HepG2 (cell line): ENCODE results near the gene CMTM4. TPM values are rescaled to one million over a fixed set of nuclear protein-coding genes. Genes with fewer than 3 reads are reported as not detected.

Experiments used
- AFF4 ChIP-seq: sonication (generic); formaldehyde crosslinking; IDR thresholded peaks from 2 replicates; pipeline ENCODE4 v1.4.0; 2020; ENCODE audit warnings: missing genetic modification reagents
- ESRRA ChIP-seq: sonication (generic); formaldehyde crosslinking; IDR thresholded peaks from 2 replicates; pipeline ENCODE4 v1.5.1; 2020; ENCODE audit warnings: mild to moderate bottlenecking, low read depth, missing genetic modification reagents
- ETV6 ChIP-seq: sonication (generic); formaldehyde crosslinking; conservative IDR thresholded peaks from 2 replicates; pipeline ENCODE4 v1.4.0; 2020; ENCODE audit warnings: missing genetic modification reagents
- GABPB1 ChIP-seq: IDR thresholded peaks from 2 replicates; pipeline ENCODE4 v1.6.1; 2016; ENCODE audit warnings: mild to moderate bottlenecking, missing genetic modification reagents, moderate library complexity, missing compliant biosample characterization
- GMEB1 ChIP-seq: sonication (generic); formaldehyde crosslinking; IDR thresholded peaks from 2 replicates; pipeline ENCODE4 v1.5.1; 2020; ENCODE audit warnings: missing genetic modification reagents, mild to moderate bottlenecking, borderline replicate concordance
- MNT ChIP-seq: fragments of 450-650 bp; IDR thresholded peaks from 2 replicates; pipeline ENCODE4 v1.6.1; 2016
- MTA1 ChIP-seq: sonication (generic); formaldehyde crosslinking; IDR thresholded peaks from 2 replicates; pipeline ENCODE4 v1.4.0; 2020; ENCODE audit warnings: missing genetic modification reagents, mild to moderate bottlenecking, borderline replicate concordance
- NONO ChIP-seq, 2 experiments: fragments of 450-650 bp in 1 of 2; sonication (generic) in 1 of 2; formaldehyde crosslinking in 1 of 2; IDR thresholded peaks in 1 of 2; conservative IDR thresholded peaks in 1 of 2; 2 replicates each; pipeline versions ENCODE4 v1.6.1 to v1.8.0; 2017 to 2022; ENCODE audit warnings: mild to moderate bottlenecking in 1 of 2, missing genetic modification reagents in 1 of 2, moderate library complexity in 1 of 2
- POLR2AphosphoS5 ChIP-seq: IDR thresholded peaks from 2 replicates; pipeline ENCODE4 v1.6.1; 2012; ENCODE audit warnings: low read depth, low read length
- PRPF4 ChIP-seq: fragments of 200-400 bp; formaldehyde crosslinking; IDR thresholded peaks from 2 replicates; pipeline ENCODE4 v1.6.1; 2016; ENCODE audit warnings: low read length, low read depth; ENCODE audit not compliant: poor library complexity, severe bottlenecking
- REXO4 ChIP-seq: sonication (generic); formaldehyde crosslinking; IDR thresholded peaks from 2 replicates; pipeline ENCODE4 v1.8.0; 2022; ENCODE audit warnings: missing genetic modification reagents, mild to moderate bottlenecking, borderline replicate concordance
- SIX1 ChIP-seq: sonication (generic); formaldehyde crosslinking; IDR thresholded peaks from 2 replicates; pipeline ENCODE4 v1.4.0; 2020; ENCODE audit warnings: missing genetic modification reagents, borderline replicate concordance
- TMF1 ChIP-seq: sonication (generic); formaldehyde crosslinking; IDR thresholded peaks from 2 replicates; pipeline ENCODE4 v1.8.1; 2022; ENCODE audit warnings: low read depth, missing genetic modification reagents
- ZBTB14 ChIP-seq: sonication (generic); formaldehyde crosslinking; IDR thresholded peaks from 2 replicates; pipeline ENCODE4 v1.4.0; 2020; ENCODE audit warnings: missing genetic modification reagents
- ZFY ChIP-seq: sonication (generic); formaldehyde crosslinking; IDR thresholded peaks from 2 replicates; pipeline ENCODE4 v1.4.0; 2020; ENCODE audit warnings: missing genetic modification reagents
- ZNF234 ChIP-seq: sonication (generic); formaldehyde crosslinking; conservative IDR thresholded peaks from 2 replicates; pipeline ENCODE4 v1.5.1; 2020; ENCODE audit warnings: mild to moderate bottlenecking, missing genetic modification reagents
- ZNF383 ChIP-seq: sonication (generic); formaldehyde crosslinking; IDR thresholded peaks from 2 replicates; pipeline ENCODE4 v1.4.0; 2020; ENCODE audit warnings: missing genetic modification reagents, mild to moderate bottlenecking, borderline replicate concordance
- ZNF674 ChIP-seq: sonication (generic); formaldehyde crosslinking; IDR thresholded peaks from 2 replicates; pipeline ENCODE4 v1.5.0; 2020; ENCODE audit warnings: low read depth, mild to moderate bottlenecking, missing genetic modification reagents
- ZNF790 ChIP-seq: sonication (generic); formaldehyde crosslinking; IDR thresholded peaks from 2 replicates; pipeline ENCODE4 v1.8.0; 2022; ENCODE audit warnings: missing genetic modification reagents, mild to moderate bottlenecking, borderline replicate concordance
- polyA plus RNA-seq, 8 experiments: library from polyadenylated mRNA; depleted of rRNA in 3 of 8; stranded (reverse) in 7 of 8; unstranded in 1 of 8; fragments of >200 nt; fragmentation: Illumina TruSeq in 4 of 8; extraction: Trizol in 4 of 8; gene quantifications; 2 replicates each; pipeline versions ENCODE4 v1.2.1 to v1.2.3, GENCODE V29; 2011 to 2016; ENCODE audit warnings: low read depth in 4 of 8, missing spikeins in 1 of 8, mixed read lengths in 1 of 8; ENCODE audit not compliant: insufficient read depth in 1 of 8
- total RNA-seq, 5 experiments: library from RNA; depleted of rRNA; stranded (reverse); fragments of >200 nt; fragmentation: Illumina TruSeq; extraction: Trizol; gene quantifications; 2 replicates each; pipeline ENCODE4 v1.2.3, GENCODE V29; 2016; ENCODE audit warnings: low read depth in 1 of 5

Gene CMTM4
- total and polyA plus RNA-seq, 2 of the 13 experiments (the other 11 are each of a cell fraction or from before 2014, with no cell fraction given), result 32.0 to 36.3 TPM

- TF ChIP-seq GMEB1 (CRISPR knock-in tag), result no peak
- TF ChIP-seq GABPB1 (CRISPR knock-in tag), result no peak; the same call in 1 of the 2 replicates
- TF ChIP-seq AFF4, result no peak
- no peak for TF ChIP-seq ETV6 (CRISPR knock-in tag)
- TF ChIP-seq ZNF383 (CRISPR knock-in tag), result no peak
- no peak for TF ChIP-seq ESRRA
- no peak; the same call in 1 of the 2 replicates for TF ChIP-seq ZNF790 (CRISPR knock-in tag)
- TF ChIP-seq ZFY (CRISPR knock-in tag), result peak; percentile 92
- no peak for TF ChIP-seq ZBTB14 (CRISPR knock-in tag)
- no peak for TF ChIP-seq REXO4 (CRISPR knock-in tag)
- TF ChIP-seq ZNF674 (CRISPR knock-in tag), result 0 out of 2 replicates have a peak, but pooled peaks have one; percentile 27
- no peak for TF ChIP-seq NONO (IDR thresholded peaks at IDR 0.05)
- 0 out of 2 replicates have a peak, but pooled peaks have one; percentile 26 for TF ChIP-seq NONO (CRISPR knock-in tag; conservative IDR thresholded peaks at IDR 0.05)
- TF ChIP-seq TMF1, result 0 out of 2 replicates have a peak, but pooled peaks have one; percentile 71
- no peak for TF ChIP-seq ZNF234 (CRISPR knock-in tag)
- TF ChIP-seq MTA1 (CRISPR knock-in tag), result peak; percentile 33; the same call in 1 of the 2 replicates
- no peak for TF ChIP-seq SIX1 (CRISPR knock-in tag)
- no peak for TF ChIP-seq MNT
- no peak for TF ChIP-seq POLR2AphosphoS5
- TF ChIP-seq PRPF4, result no peak
Observed at GRCh38 chr16:66695935-66696668, 441 bp downstream of the CMTM4 start (continued).
